MCF 10A (cell line): ENCODE measurements around the gene SLC35D2. TPM values are rescaled to one million over a fixed set of nuclear protein-coding genes. Genes with fewer than 3 reads are reported as not detected.

ENCODE experiments used
- BruUV-seq: library from RNA; stranded (reverse); fragments of 400-500 nt; replicated peaks from 2 replicates; lab custom pipeline; 2021; lab: Mats Ljungman, UMichigan
- CTCF ChIA-PET: fragments of 300-600 bp; sonication (Branson Sonifier 250); formaldehyde crosslinking; extraction: SDS; loops from one replicate; lab custom pipeline; 2021; ENCODE audit warnings: antibody characterized with exemption, inconsistent platforms; lab: Yijun Ruan, JAX
- POLR2A ChIA-PET: fragments of 300-600, 350-650 bp; sonication (Branson Sonifier 250); formaldehyde crosslinking; extraction: SDS; loops from one replicate; lab custom pipeline; 2020; ENCODE audit warnings: antibody characterized with exemption, inconsistent platforms; lab: Yijun Ruan, JAX
- DNase-seq: peaks from one replicate; pipeline ENCODE4 v3.0.0-alpha.2; 2018; ENCODE audit not compliant: unreplicated experiment
- H3K27ac Mint-ChIP-seq: one replicate; pipeline ENCODE4 v1.8.0; 2022; ENCODE audit warnings: mild to moderate bottlenecking, low read depth, mixed read lengths; ENCODE audit not compliant: unreplicated experiment
- H3K27me3 Mint-ChIP-seq: one replicate; pipeline ENCODE4 v1.8.0; 2022; ENCODE audit warnings: mixed read lengths; ENCODE audit not compliant: insufficient read depth, unreplicated experiment
- H3K36me3 Mint-ChIP-seq: one replicate; pipeline ENCODE4 v1.8.0; 2022; ENCODE audit warnings: mild to moderate bottlenecking, moderate library complexity, mixed read lengths; ENCODE audit not compliant: insufficient read depth, unreplicated experiment
- H3K4me1 Mint-ChIP-seq: one replicate; pipeline ENCODE4 v1.8.0; 2022; ENCODE audit warnings: mixed read lengths; ENCODE audit not compliant: insufficient read depth, unreplicated experiment
- H3K4me3 Mint-ChIP-seq: one replicate; pipeline ENCODE4 v1.8.0; 2022; ENCODE audit warnings: mild to moderate bottlenecking, moderate library complexity, mixed read lengths; ENCODE audit not compliant: unreplicated experiment
- H3K9me3 Mint-ChIP-seq: one replicate; pipeline ENCODE4 v1.8.0; 2022; ENCODE audit warnings: mixed read lengths; ENCODE audit not compliant: unreplicated experiment
- intact Hi-C: fragments of 100-400 bp; cut with micrococcal nuclease; formaldehyde crosslinking; loops from 2 replicates; pipeline ENCODE4 v1.14.1; 2022
- total RNA-seq: library from RNA; stranded (reverse); gene quantifications from 2 replicates; pipeline ENCODE4 v1.2.3, GENCODE V29; 2022
- TF ChIP-seq, protein P1 (sequence below): fragments of 200-600 bp; IDR thresholded peaks from one replicate; pipeline ENCODE4 v1.8.0; 2022; ENCODE audit warnings: antibody characterized with exemption, mild to moderate bottlenecking; ENCODE audit not compliant: unreplicated experiment

Gene SLC35D2
- total RNA-seq, 1 experiment from 2014 or later = 20.8 TPM

DNA sequence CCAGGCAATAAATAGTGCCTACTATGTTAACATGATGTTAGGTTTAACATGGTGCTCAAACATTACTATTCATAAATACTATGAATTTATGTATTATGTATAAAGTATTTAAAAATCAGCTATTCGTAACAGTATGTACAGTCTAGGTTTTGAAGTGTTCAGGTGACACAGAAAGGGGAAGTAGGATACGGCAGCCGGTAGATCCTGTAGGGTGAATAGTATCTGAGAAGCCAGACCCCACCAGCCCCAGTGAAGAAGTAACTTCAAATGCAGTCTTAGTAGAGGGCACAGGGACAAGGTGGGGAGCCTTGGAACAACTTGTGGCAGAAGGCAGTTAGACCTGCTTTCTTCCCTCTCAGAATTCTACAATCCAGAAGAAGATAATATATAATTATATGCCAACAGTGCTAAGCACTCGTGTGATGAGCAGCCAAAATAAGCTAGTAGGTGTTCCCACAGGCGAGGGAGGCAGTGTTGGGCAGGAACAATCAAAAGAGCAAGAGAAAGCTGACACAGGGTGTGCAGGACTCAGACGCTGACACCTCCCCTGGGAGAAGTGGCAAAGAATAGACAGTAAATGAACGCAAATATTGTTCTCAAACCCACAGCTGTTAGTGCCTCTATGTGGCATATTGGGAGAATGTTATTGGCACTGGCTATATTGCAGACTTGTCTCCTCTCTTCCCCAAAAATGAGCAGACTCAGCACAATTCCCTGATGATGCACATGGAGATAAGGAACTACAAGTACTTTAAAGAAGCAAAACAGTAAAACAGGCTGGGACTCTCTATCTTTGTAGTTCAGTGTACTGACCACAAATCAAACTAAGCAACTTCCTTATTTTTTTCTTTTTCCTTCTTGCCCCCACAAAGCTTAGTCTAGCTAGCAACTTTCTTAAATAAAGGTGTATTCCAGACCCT lies 30.1 kb upstream of the SLC35D2 start:
- Mint-ChIP-seq H3K36me3 (no peaks in the 10 kb centered on the region), H3K4me3 (no peak overlapping the region), H3K27me3 (no peaks in the 10 kb centered on the region), H3K9me3 (no peaks in the 10 kb centered on the region), H3K27ac (peak overlapping the region; percentile 81), H3K4me1 (peaks cover 12% of the 10 kb centered on the region)
- no TSS peak for BruUV-seq
- TF ChIP-seq, protein P1, sequence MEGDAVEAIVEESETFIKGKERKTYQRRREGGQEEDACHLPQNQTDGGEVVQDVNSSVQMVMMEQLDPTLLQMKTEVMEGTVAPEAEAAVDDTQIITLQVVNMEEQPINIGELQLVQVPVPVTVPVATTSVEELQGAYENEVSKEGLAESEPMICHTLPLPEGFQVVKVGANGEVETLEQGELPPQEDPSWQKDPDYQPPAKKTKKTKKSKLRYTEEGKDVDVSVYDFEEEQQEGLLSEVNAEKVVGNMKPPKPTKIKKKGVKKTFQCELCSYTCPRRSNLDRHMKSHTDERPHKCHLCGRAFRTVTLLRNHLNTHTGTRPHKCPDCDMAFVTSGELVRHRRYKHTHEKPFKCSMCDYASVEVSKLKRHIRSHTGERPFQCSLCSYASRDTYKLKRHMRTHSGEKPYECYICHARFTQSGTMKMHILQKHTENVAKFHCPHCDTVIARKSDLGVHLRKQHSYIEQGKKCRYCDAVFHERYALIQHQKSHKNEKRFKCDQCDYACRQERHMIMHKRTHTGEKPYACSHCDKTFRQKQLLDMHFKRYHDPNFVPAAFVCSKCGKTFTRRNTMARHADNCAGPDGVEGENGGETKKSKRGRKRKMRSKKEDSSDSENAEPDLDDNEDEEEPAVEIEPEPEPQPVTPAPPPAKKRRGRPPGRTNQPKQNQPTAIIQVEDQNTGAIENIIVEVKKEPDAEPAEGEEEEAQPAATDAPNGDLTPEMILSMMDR = no peak
- ChIA-PET POLR2A (interaction anchor here (0.6 to 2.3 kb wide), 12 partner anchors 7 to 906 kb away, joined by 3 to 17 read pairs (median 4); partner anchors contain the start of gene HABP4), CTCF (interaction anchor here (0.5 to 1.4 kb wide), 6 partner anchors 9 to 253 kb away, joined by 3 to 4 read pairs (median 3); no protein-coding TSS in a partner anchor)
- DNase-seq = no peak
- intact Hi-C loops = no loop called here

GRCh38 chr9:96412174-96412913 lies 28.8 kb upstream of the SLC35D2 start:
- peaks cover 12% of the 10 kb centered on the region for H3K4me1 Mint-ChIP-seq
- no peak for DNase-seq
- no peak overlapping the region for H3K27ac Mint-ChIP-seq
- BruUV-seq = no TSS peak
- H3K9me3 Mint-ChIP-seq = no peaks in the 10 kb centered on the region
- TF ChIP-seq, protein P1 = no peak
- POLR2A ChIA-PET = interaction anchor here (0.5 to 2.3 kb wide), 4 partner anchors 8 to 27 kb away, joined by 3 to 17 read pairs (median 4); no protein-coding TSS in a partner anchor
- H3K27me3 Mint-ChIP-seq = no peaks in the 10 kb centered on the region
- no peaks in the 10 kb centered on the region for H3K36me3 Mint-ChIP-seq
- CTCF ChIA-PET = interaction anchor here (1.1 kb wide), 1 partner anchor 85 kb away, joined by 3 read pairs; no protein-coding TSS in a partner anchor
- intact Hi-C loops = no loop called here
- no peak overlapping the region for H3K4me3 Mint-ChIP-seq

GRCh38 chr9:96411129-96411838 lies 27.8 kb upstream of the SLC35D2 start:
- BruUV-seq = no TSS peak
- Mint-ChIP-seq H3K27ac (no peak overlapping the region), H3K9me3 (no peaks in the 10 kb centered on the region), H3K4me3 (no peak overlapping the region), H3K27me3 (no peaks in the 10 kb centered on the region), H3K36me3 (no peaks in the 10 kb centered on the region), H3K4me1 (peaks cover 7% of the 10 kb centered on the region)
- intact Hi-C loops = no loop called here
- DNase-seq = no peak
- CTCF ChIA-PET = no interaction called here
- POLR2A ChIA-PET = no interaction called here
- TF ChIP-seq, protein P1 = no peak
